Activated CD8-positive, alpha-beta memory T cell treated with anti-CD3 and anti-CD28 coated beads for 1 hour (primary cell): ENCODE data around the gene PLXDC1.
"Not testable (repeated sequence)": the region's sequence is repeated elsewhere in the genome, so short reads cannot be mapped to it uniquely, and the experiment has no call there.

Experiments
- DNase-seq, 2 donors: peaks; one replicate each; pipeline ENCODE4 v3.0.0-alpha.2; 2020; ENCODE audit warnings: low read depth in 1 of 2; ENCODE audit errors: extremely low read depth in 1 of 2

PLXDC1 gene

GRCh38 chr17:39130205-39130604, 21.2 kb downstream of the PLXDC1 start:
- DNase-seq: no peak

- DNase-seq: not testable (repeated sequence)
These were observed 21.9 kb downstream of the PLXDC1 start for GRCh38 chr17:39129544-39129943.

GRCh38 chr17:39126436-39126835, 25.0 kb downstream of the PLXDC1 start:
- DNase-seq: no peak

- no peak for DNase-seq
These were observed 26.1 kb downstream of the PLXDC1 start for GRCh38 chr17:39125143-39125875.

- no peak for DNase-seq
These were observed 27.8 kb downstream of the PLXDC1 start for GRCh38 chr17:39123627-39124026.

GRCh38 chr17:39122991-39123390, 28.4 kb downstream of the PLXDC1 start:
- DNase-seq: no peak

GRCh38 chr17:39121919-39122318, 29.5 kb downstream of the PLXDC1 start:
- DNase-seq: not testable (repeated sequence)

- no peak for DNase-seq
These were observed 32.6 kb downstream of the PLXDC1 start for GRCh38 chr17:39118674-39119419.

- no peak for DNase-seq
These were observed 35.2 kb downstream of the PLXDC1 start for GRCh38 chr17:39116224-39116623.

- no peak for DNase-seq
These were observed 36.3 kb downstream of the PLXDC1 start for GRCh38 chr17:39115135-39115534.

GRCh38 chr17:39114723-39115122, 36.7 kb downstream of the PLXDC1 start:
- DNase-seq: no peak

GRCh38 chr17:39113871-39114270, 37.6 kb downstream of the PLXDC1 start:
- DNase-seq: no peak

- DNase-seq: no peak
These were observed 40.9 kb downstream of the PLXDC1 start for GRCh38 chr17:39110435-39111136.

- DNase-seq: no peak
These were observed 42.7 kb downstream of the PLXDC1 start for GRCh38 chr17:39108461-39109375.

GRCh38 chr17:39107973-39108372, 43.5 kb downstream of the PLXDC1 start:
- no peak for DNase-seq

- DNase-seq: no peak
These were observed 44.3 kb downstream of the PLXDC1 start for GRCh38 chr17:39107155-39107554.

- DNase-seq: no peak
These were observed 45.7 kb downstream of the PLXDC1 start for GRCh38 chr17:39105705-39106104.

GRCh38 chr17:39104657-39105056, 46.8 kb downstream of the PLXDC1 start:
- no peak for DNase-seq

GRCh38 chr17:39104046-39104445, 47.4 kb downstream of the PLXDC1 start:
- no peak for DNase-seq

GRCh38 chr17:39101091-39101490, 50.3 kb downstream of the PLXDC1 start:
- no peak for DNase-seq

GRCh38 chr17:39100530-39100929, 50.9 kb downstream of the PLXDC1 start:
- no peak for DNase-seq
